H9 (cell line): ENCODE measurements around the gene OMP. TPM values are rescaled to one million over a fixed set of nuclear protein-coding genes. Genes with fewer than 3 reads are reported as not detected.

ENCODE experiments used
- DNase-seq: peaks from one replicate; pipeline ENCODE4 v3.0.0-alpha.2; 2017
- H2AFZ ChIP-seq: one replicate; pipeline ENCODE4 v1.6.1; 2013; ENCODE audit warnings: mild to moderate bottlenecking, low read length, control low read depth, moderate library complexity
- H2AK5ac ChIP-seq: 2 replicates; pipeline ENCODE4 v1.6.1; 2013; ENCODE audit warnings: low read length, control low read depth, mixed read lengths; ENCODE audit not compliant: insufficient read length
- H2BK120ac ChIP-seq: one replicate; pipeline ENCODE4 v1.6.1; 2013; ENCODE audit warnings: low read depth, mild to moderate bottlenecking, low read length, control low read depth, inconsistent platforms; ENCODE audit not compliant: poor library complexity, severe bottlenecking
- H2BK12ac ChIP-seq: 2 replicates; pipeline ENCODE4 v1.6.1; 2013; ENCODE audit warnings: low read length, control low read depth, mixed read lengths, low read depth; ENCODE audit not compliant: insufficient read length
- H2BK15ac ChIP-seq: 2 replicates; pipeline ENCODE4 v1.6.1; 2013; ENCODE audit warnings: low read depth, low read length, control low read depth
- H2BK20ac ChIP-seq: one replicate; pipeline ENCODE4 v1.6.1; 2013; ENCODE audit warnings: low read depth, mild to moderate bottlenecking, low read length, control low read depth, inconsistent platforms; ENCODE audit not compliant: poor library complexity, severe bottlenecking
- H2BK5ac ChIP-seq: 2 replicates; pipeline ENCODE4 v1.6.1; 2013; ENCODE audit warnings: low read length, control low read depth, mixed read lengths; ENCODE audit not compliant: insufficient read length
- H3K14ac ChIP-seq: 2 replicates; pipeline ENCODE4 v1.6.1; 2013; ENCODE audit warnings: low read length, control low read depth; ENCODE audit not compliant: insufficient read depth
- H3K18ac ChIP-seq: 2 replicates; pipeline ENCODE4 v1.6.1; 2013; ENCODE audit warnings: low read depth, mild to moderate bottlenecking, mixed read lengths, low read length, control low read depth; ENCODE audit not compliant: insufficient read length
- H3K23ac ChIP-seq: 2 replicates; pipeline ENCODE4 v1.6.1; 2013; ENCODE audit warnings: low read length, control low read depth, mixed read lengths, low read depth; ENCODE audit not compliant: insufficient read length
- H3K23me2 ChIP-seq: 2 replicates; pipeline ENCODE4 v1.6.1; 2013; ENCODE audit warnings: low read depth, mild to moderate bottlenecking, mixed read lengths, low read length, control low read depth; ENCODE audit not compliant: insufficient read length, poor library complexity, severe bottlenecking
- H3K27ac ChIP-seq: 2 replicates; pipeline ENCODE4 v1.5.1; 2013; ENCODE audit warnings: low read length, control low read depth, mixed read lengths, low read depth; ENCODE audit not compliant: insufficient read length
- H3K27me3 ChIP-seq: 2 replicates; pipeline ENCODE4 v1.6.1; 2013; ENCODE audit warnings: low read length, control low read depth, inconsistent platforms; ENCODE audit not compliant: insufficient read depth
- H3K4ac ChIP-seq: 2 replicates; pipeline ENCODE4 v1.6.1; 2013; ENCODE audit warnings: low read depth, mild to moderate bottlenecking, control low read depth, inconsistent platforms, low read length, moderate library complexity
- H3K4me1 ChIP-seq: 2 replicates; pipeline ENCODE4 v1.6.1; 2013; ENCODE audit warnings: low read length, control low read depth, inconsistent platforms; ENCODE audit not compliant: insufficient read depth
- H3K4me2 ChIP-seq: 2 replicates; pipeline ENCODE4 v1.6.1; 2013; ENCODE audit warnings: low read length, control low read depth, mixed read lengths; ENCODE audit not compliant: insufficient read length, insufficient read depth
- H3K56ac ChIP-seq: 2 replicates; pipeline ENCODE4 v1.6.1; 2013; ENCODE audit warnings: low read depth, mild to moderate bottlenecking, mixed read lengths, low read length, control low read depth; ENCODE audit not compliant: insufficient read length
- H3K79me1 ChIP-seq: 2 replicates; pipeline ENCODE4 v1.6.1; 2013; ENCODE audit warnings: low read depth, mild to moderate bottlenecking, moderate library complexity, low read length, control low read depth, inconsistent platforms; ENCODE audit not compliant: insufficient read depth, poor library complexity, severe bottlenecking
- H3K79me2 ChIP-seq: 2 replicates; pipeline ENCODE4 v1.6.1; 2013; ENCODE audit warnings: low read length, control low read depth, inconsistent platforms; ENCODE audit not compliant: insufficient read depth
- H3K9ac ChIP-seq: 2 replicates; pipeline ENCODE4 v1.6.1; 2013; ENCODE audit warnings: low read length, control low read depth, mixed read lengths; ENCODE audit not compliant: insufficient read length; ENCODE audit errors: extremely low read depth
- H3K9me3 ChIP-seq: one replicate; pipeline ENCODE4 v1.6.1; 2013; ENCODE audit warnings: low read depth, low read length, inconsistent platforms; ENCODE audit not compliant: control insufficient read depth
- H3T11ph ChIP-seq: one replicate; pipeline ENCODE4 v1.6.1; 2013; ENCODE audit warnings: mild to moderate bottlenecking, low read length, control low read depth, inconsistent platforms
- H4K20me1 ChIP-seq: one replicate; pipeline ENCODE4 v1.6.1; 2013; ENCODE audit not compliant: control insufficient read depth, insufficient read length, insufficient read depth
- H4K5ac ChIP-seq: 2 replicates; pipeline ENCODE4 v1.6.1; 2013; ENCODE audit warnings: low read depth, mild to moderate bottlenecking, mixed read lengths, low read length, control low read depth; ENCODE audit not compliant: insufficient read length
- H4K8ac ChIP-seq: replicated peaks from 2 replicates; pipeline ENCODE4 v1.6.1; 2013; ENCODE audit warnings: low read length, control low read depth, mixed read lengths, low read depth; ENCODE audit not compliant: insufficient read length
- H4K91ac ChIP-seq: 2 replicates; pipeline ENCODE4 v1.6.1; 2013; ENCODE audit warnings: low read depth, mild to moderate bottlenecking, moderate library complexity, mixed read lengths, low read length, control low read depth; ENCODE audit not compliant: insufficient read length
- H3K27ac Mint-ChIP-seq, 3 experiments: 2 replicates in 2 of 3; 3 replicates in 1 of 3; pipeline ENCODE4 v1.8.0; 2020 to 2021; ENCODE audit warnings: mixed read lengths in 3 of 3, mild to moderate bottlenecking in 1 of 3, moderate library complexity in 1 of 3
- H3K27me3 Mint-ChIP-seq: 2 replicates; pipeline ENCODE4 v1.8.0; 2021; ENCODE audit warnings: low read depth, mild to moderate bottlenecking, moderate library complexity, mixed read lengths
- H3K36me3 Mint-ChIP-seq, 3 experiments: 2 replicates in 2 of 3; 3 replicates in 1 of 3; pipeline ENCODE4 v1.8.0; 2020 to 2021; ENCODE audit warnings: low read depth in 3 of 3, mixed read lengths in 3 of 3; ENCODE audit not compliant: insufficient read depth in 1 of 3
- H3K4me1 Mint-ChIP-seq, 2 experiments: 2 replicates each; pipeline ENCODE4 v1.8.0; 2020; ENCODE audit warnings: mixed read lengths in 2 of 2
- H3K4me3 Mint-ChIP-seq, 2 experiments: 2 replicates in 1 of 2; 3 replicates in 1 of 2; pipeline ENCODE4 v1.8.0; 2020 to 2021; ENCODE audit warnings: mild to moderate bottlenecking in 2 of 2, mixed read lengths in 2 of 2, moderate library complexity in 1 of 2
- H3K9me3 Mint-ChIP-seq, 2 experiments: 2 replicates in 1 of 2; 3 replicates in 1 of 2; pipeline ENCODE4 v1.8.0; 2020; ENCODE audit warnings: mild to moderate bottlenecking in 2 of 2, mixed read lengths in 2 of 2, moderate library complexity in 1 of 2
- WGBS: extraction: QIAGEN DNeasy Blood & Tissue Kit; methylation state at CpG from one replicate; pipeline ENCODE4 v1.1.7; 2013; ENCODE audit warnings: missing lambda C conversion rate, low lambda C conversion rate, mixed read lengths; ENCODE audit not compliant: insufficient read length; ENCODE audit errors: extremely low coverage; 5-methylcytosine and 5-hydroxymethylcytosine counted together
- total RNA-seq: library from RNA; stranded (reverse); gene quantifications from 2 replicates; pipeline ENCODE4 v1.2.1, GENCODE V29; 2021
- TF ChIP-seq, protein P1 (sequence below): fragments of 200-600 bp; sonication (generic); conservative IDR thresholded peaks from 3 replicates; pipeline ENCODE4 v1.8.0; 2021; ENCODE audit warnings: antibody characterized with exemption, mild to moderate bottlenecking

The OMP gene
- total RNA-seq, 1 experiment from 2014 or later: not detected

DNA sequence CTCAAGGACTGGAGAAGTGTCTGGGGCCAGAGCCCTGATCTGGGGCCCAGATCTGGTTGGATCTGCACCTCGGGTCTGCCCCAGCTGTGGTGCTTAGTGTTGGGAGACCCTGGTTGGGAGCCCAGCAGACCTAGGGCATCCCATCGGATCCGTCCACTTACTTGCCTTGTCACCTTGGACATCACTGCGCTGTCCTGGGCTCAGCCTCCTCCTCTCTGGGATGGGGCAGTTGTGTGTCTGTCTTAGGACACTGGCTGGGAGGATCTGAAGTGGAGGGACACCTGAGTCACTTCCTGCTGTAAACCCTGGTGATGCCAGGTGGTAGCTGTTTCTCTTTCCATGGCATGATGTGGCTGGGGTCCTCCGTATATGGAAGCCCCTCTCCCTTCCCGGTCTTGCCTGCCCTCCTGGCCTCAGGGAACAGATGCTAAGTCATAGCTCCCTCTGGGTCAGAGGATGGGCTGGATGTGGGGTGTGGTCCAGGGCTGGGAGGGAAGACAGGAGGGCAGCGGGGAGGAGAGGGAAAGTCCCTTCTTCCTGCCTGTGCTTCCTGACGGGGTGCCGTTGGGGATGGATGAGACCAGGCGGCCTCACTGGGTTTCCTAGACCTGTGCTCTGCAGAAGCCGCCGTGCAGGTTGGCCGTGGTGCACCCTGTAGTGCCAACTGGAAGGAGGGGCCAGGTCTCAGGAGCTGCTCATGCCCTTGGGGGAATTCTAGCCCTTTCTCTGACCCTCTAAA is 12.1 kb upstream of the OMP start:
- H3K4me2 ChIP-seq: no peak overlapping the region
- no peak overlapping the region for H3K14ac ChIP-seq
- no peak overlapping the region for H4K91ac ChIP-seq
- no peak overlapping the region for H3T11ph ChIP-seq
- no peak overlapping the region for H2BK15ac ChIP-seq
- no peak overlapping the region for H4K5ac ChIP-seq
- no peak overlapping the region for H2BK20ac ChIP-seq
- H2AK5ac ChIP-seq: no peak overlapping the region
- no peaks in the 10 kb centered on the region for H3K9me3 ChIP-seq
- H3K27ac Mint-ChIP-seq: peak overlapping the region in 2 of 3 experiments; percentile 31 to 81; a peak in 4 of 7 replicates
- H3K18ac ChIP-seq: no peak overlapping the region
- no peaks in the 10 kb centered on the region for H4K20me1 ChIP-seq
- no peaks in the 10 kb centered on the region for H3K23me2 ChIP-seq
- H3K9ac ChIP-seq: no peak overlapping the region
- no peak overlapping the region for H2AFZ ChIP-seq
- H3K4ac ChIP-seq: no peak overlapping the region
- no peaks in the 10 kb centered on the region for H3K79me2 ChIP-seq
- H2BK5ac ChIP-seq: no peak overlapping the region
- H3K9me3 Mint-ChIP-seq: no peaks in the 10 kb centered on the region
- H3K23ac ChIP-seq: no peak overlapping the region
- H3K27me3 Mint-ChIP-seq: no peaks in the 10 kb centered on the region
- H2BK120ac ChIP-seq: no peak overlapping the region
- H3K4me1 Mint-ChIP-seq: peaks cover 6 to 11% of the 10 kb centered on the region in 2 experiments
- TF ChIP-seq, protein P1, sequence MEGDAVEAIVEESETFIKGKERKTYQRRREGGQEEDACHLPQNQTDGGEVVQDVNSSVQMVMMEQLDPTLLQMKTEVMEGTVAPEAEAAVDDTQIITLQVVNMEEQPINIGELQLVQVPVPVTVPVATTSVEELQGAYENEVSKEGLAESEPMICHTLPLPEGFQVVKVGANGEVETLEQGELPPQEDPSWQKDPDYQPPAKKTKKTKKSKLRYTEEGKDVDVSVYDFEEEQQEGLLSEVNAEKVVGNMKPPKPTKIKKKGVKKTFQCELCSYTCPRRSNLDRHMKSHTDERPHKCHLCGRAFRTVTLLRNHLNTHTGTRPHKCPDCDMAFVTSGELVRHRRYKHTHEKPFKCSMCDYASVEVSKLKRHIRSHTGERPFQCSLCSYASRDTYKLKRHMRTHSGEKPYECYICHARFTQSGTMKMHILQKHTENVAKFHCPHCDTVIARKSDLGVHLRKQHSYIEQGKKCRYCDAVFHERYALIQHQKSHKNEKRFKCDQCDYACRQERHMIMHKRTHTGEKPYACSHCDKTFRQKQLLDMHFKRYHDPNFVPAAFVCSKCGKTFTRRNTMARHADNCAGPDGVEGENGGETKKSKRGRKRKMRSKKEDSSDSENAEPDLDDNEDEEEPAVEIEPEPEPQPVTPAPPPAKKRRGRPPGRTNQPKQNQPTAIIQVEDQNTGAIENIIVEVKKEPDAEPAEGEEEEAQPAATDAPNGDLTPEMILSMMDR: no peak
- no peak overlapping the region for H3K27ac ChIP-seq
- no peaks in the 10 kb centered on the region for H3K27me3 ChIP-seq
- no peaks in the 10 kb centered on the region; a peak in 2 of 7 replicates for H3K36me3 Mint-ChIP-seq
- no peak for DNase-seq
- H3K56ac ChIP-seq: no peak overlapping the region
- H3K4me3 Mint-ChIP-seq: no peak overlapping the region
- WGBS: no CpG with 5 or more reads among the region's 13 CpGs
- no peaks in the 10 kb centered on the region for H3K4me1 ChIP-seq
- no peak overlapping the region for H2BK12ac ChIP-seq
- no peaks in the 10 kb centered on the region for H3K79me1 ChIP-seq
- H4K8ac ChIP-seq: no peak overlapping the region
